ENCODE results near the gene SATL1. TPM values are rescaled to one million over a fixed set of nuclear protein-coding genes. Genes with fewer than 3 reads are reported as not detected.
A peak's percentile ranks its signal among the peaks of the same experiment; 100 is the strongest.

The SATL1 gene
- total RNA-seq, 4 donors from 2014 or later = not detected

GRCh38 chrX:85112293-85112692 is 131.3 kb downstream of the SATL1 start:
- TF ChIP-seq POLR2A (IDR thresholded peaks at IDR 0.05) (no peak), CTCF (IDR thresholded peaks at IDR 0.05) (no peak), EP300 (IDR thresholded peaks at IDR 0.05) (no peak), POLR2AphosphoS5 (IDR thresholded peaks at IDR 0.05) (no peak)
- Histone ChIP-seq H3K36me3 (no peaks in the 10 kb centered on the region), H3K27ac (no peak overlapping the region), H3K9me3 (no peaks in the 10 kb centered on the region), H3K4me3 (no peak overlapping the region), H3K4me1 (no peaks in the 10 kb centered on the region), H3K27me3 (no peaks in the 10 kb centered on the region)
- no peak for ATAC-seq
- 59 to 61% methylated on average over 5 to 9 of the region's 9 CpGs for WGBS, 2 donors (ENCODE audit: low coverage in 1 of 2)

- no peak for ATAC-seq
- H3K27ac ChIP-seq = no peak overlapping the region
- no peaks in the 10 kb centered on the region for H3K27me3 ChIP-seq
- 31 to 43% methylated on average over 2 of the region's 2 CpGs for WGBS, 2 donors (ENCODE audit: low coverage in 1 of 2)
- no peaks in the 10 kb centered on the region for H3K36me3 ChIP-seq
- no peaks in the 10 kb centered on the region for H3K9me3 ChIP-seq
- H3K4me1 ChIP-seq = no peaks in the 10 kb centered on the region
- TF ChIP-seq POLR2AphosphoS5 (IDR thresholded peaks at IDR 0.05) (no peak), POLR2A (IDR thresholded peaks at IDR 0.05) (no peak), CTCF (IDR thresholded peaks at IDR 0.05) (peak; percentile 21 to 57 (median 27)), EP300 (IDR thresholded peaks at IDR 0.05) (no peak)
- H3K4me3 ChIP-seq = no peak overlapping the region
These were observed 132.2 kb downstream of the SATL1 start for GRCh38 chrX:85111347-85111746.

- no peaks in the 10 kb centered on the region for H3K27me3 ChIP-seq
- H3K4me1 ChIP-seq = no peaks in the 10 kb centered on the region
- H3K4me3 ChIP-seq = no peak overlapping the region
- no peaks in the 10 kb centered on the region for H3K9me3 ChIP-seq
- no peak overlapping the region for H3K27ac ChIP-seq
- ATAC-seq = no peak
- TF ChIP-seq EP300 (IDR thresholded peaks at IDR 0.05) (no peak), CTCF (IDR thresholded peaks at IDR 0.05) (peak in 1 of 4 experiments; percentile 47), POLR2AphosphoS5 (IDR thresholded peaks at IDR 0.05) (no peak)
- H3K36me3 ChIP-seq = no peaks in the 10 kb centered on the region
- WGBS, 2 donors (ENCODE audit: low coverage in 1 of 2) = 64 to 65% methylated on average over 4 of the region's 8 CpGs
These were observed 134.3 kb downstream of the SATL1 start for GRCh38 chrX:85109235-85109634.

- Histone ChIP-seq H3K27ac (no peak overlapping the region), H3K36me3 (no peaks in the 10 kb centered on the region), H3K27me3 (no peaks in the 10 kb centered on the region), H3K9me3 (no peaks in the 10 kb centered on the region), H3K4me3 (no peak overlapping the region), H3K4me1 (no peaks in the 10 kb centered on the region)
- ATAC-seq = no peak
- TF ChIP-seq EP300 (IDR thresholded peaks at IDR 0.05) = no peak
- no peak for TF ChIP-seq POLR2A (IDR thresholded peaks at IDR 0.05)
- TF ChIP-seq CTCF (IDR thresholded peaks at IDR 0.05) = no peak
- TF ChIP-seq POLR2AphosphoS5 (IDR thresholded peaks at IDR 0.05) = no peak
- 90% methylated on average over 2 of the region's 2 CpGs; no CpG with 5 or more reads in 1 of the 2 donors for WGBS, 2 donors (ENCODE audit: low coverage in 1 of 2)
These were observed 135.4 kb downstream of the SATL1 start for GRCh38 chrX:85108165-85108564.

- no peak overlapping the region for H3K4me3 ChIP-seq
- no peaks in the 10 kb centered on the region for H3K4me1 ChIP-seq
- TF ChIP-seq EP300 (IDR thresholded peaks at IDR 0.05) (no peak), POLR2AphosphoS5 (IDR thresholded peaks at IDR 0.05) (no peak), POLR2A (IDR thresholded peaks at IDR 0.05) (no peak), CTCF (IDR thresholded peaks at IDR 0.05) (no peak)
- no peaks in the 10 kb centered on the region for H3K36me3 ChIP-seq
- H3K27me3 ChIP-seq = no peaks in the 10 kb centered on the region
- 100% methylated on average over 1 of the region's 4 CpGs; no CpG with 5 or more reads in 1 of the 2 donors for WGBS, 2 donors (ENCODE audit: low coverage in 1 of 2)
- H3K9me3 ChIP-seq = no peaks in the 10 kb centered on the region
- H3K27ac ChIP-seq = no peak overlapping the region
- no peak for ATAC-seq
These were observed 136.2 kb downstream of the SATL1 start for GRCh38 chrX:85107407-85107806.

All from gastroesophageal sphincter (tissue), 4 donors.